Measurements from ENCODE around the gene RAD23B. TPM values are rescaled to one million over a fixed set of nuclear protein-coding genes. Genes with fewer than 3 reads are reported as not detected.

RAD23B gene
- total RNA-seq, 2 donors from 2014 or later = 58.3 to 85.6 TPM

DNA sequence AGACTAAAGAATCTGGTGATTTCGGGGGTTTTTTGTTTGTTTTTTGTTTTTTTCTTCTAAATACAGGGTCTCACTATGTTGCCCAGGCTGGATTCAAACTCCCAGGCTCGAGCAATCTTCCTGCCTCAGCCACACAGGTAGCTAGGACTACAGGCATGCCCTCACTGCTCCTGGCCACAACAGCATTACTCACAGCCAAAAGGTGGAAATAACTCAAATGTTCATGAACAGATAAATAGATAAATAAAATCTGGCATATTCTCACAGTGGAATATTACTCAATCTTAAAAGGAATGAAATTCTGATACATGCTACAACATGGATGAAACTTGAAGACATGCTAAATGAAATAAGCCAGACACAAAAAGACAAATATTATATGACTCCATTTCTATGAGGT lies 19.8 kb upstream of the RAD23B start:
- H3K9me3 ChIP-seq = peaks cover 0 to 6% of the 10 kb centered on the region in 2 donors
- no peak overlapping the region for H3K27ac ChIP-seq
- no peaks in the 10 kb centered on the region for H3K27me3 ChIP-seq
- no peak for DNase-seq (ENCODE audit: low spot score)
- no peaks in the 10 kb centered on the region for H3K36me3 ChIP-seq
- TF ChIP-seq, protein P1, sequence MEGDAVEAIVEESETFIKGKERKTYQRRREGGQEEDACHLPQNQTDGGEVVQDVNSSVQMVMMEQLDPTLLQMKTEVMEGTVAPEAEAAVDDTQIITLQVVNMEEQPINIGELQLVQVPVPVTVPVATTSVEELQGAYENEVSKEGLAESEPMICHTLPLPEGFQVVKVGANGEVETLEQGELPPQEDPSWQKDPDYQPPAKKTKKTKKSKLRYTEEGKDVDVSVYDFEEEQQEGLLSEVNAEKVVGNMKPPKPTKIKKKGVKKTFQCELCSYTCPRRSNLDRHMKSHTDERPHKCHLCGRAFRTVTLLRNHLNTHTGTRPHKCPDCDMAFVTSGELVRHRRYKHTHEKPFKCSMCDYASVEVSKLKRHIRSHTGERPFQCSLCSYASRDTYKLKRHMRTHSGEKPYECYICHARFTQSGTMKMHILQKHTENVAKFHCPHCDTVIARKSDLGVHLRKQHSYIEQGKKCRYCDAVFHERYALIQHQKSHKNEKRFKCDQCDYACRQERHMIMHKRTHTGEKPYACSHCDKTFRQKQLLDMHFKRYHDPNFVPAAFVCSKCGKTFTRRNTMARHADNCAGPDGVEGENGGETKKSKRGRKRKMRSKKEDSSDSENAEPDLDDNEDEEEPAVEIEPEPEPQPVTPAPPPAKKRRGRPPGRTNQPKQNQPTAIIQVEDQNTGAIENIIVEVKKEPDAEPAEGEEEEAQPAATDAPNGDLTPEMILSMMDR (IDR thresholded peaks at IDR 0.05) = no peak
- H3K4me1 ChIP-seq = no peaks in the 10 kb centered on the region
- no peak overlapping the region for H3K4me3 ChIP-seq

DNA sequence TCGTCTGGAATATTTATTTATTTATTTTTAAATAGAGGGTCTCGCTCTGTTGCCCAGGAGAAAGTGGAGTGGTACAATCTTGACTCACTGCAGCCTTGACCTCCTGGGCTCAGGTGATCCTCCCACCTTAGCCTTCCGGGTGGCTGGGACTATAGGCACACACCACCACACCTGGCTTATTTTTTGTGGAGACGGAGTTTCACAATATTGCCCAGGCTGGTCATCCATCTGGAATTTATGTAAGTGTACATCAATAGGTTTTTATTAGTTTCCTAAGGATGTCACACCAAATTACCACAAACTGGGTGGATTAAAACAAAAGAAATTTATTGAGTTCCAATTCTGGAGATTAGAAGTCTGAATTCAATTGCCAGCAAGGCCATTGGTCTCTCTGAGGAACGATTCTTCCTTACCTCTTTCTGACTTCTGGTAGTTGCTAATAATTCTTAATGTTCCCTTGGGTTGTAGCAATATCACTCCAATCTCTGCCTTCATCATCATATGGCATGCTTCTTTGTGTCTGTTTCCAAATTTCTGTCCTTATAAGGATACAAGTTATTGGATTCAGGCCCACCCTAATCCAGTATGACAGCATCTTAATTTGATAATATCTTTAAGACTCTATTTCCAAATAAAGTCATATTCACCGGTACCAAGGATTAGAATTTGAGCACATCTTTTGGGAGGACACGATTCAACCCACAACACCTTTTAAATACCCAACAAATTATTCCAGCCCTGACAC lies 16.3 kb upstream of the RAD23B start:
- Histone ChIP-seq H3K9me3 (peaks cover 0 to 6% of the 10 kb centered on the region in 2 donors), H3K27me3 (no peaks in the 10 kb centered on the region), H3K36me3 (no peaks in the 10 kb centered on the region), H3K27ac (no peak overlapping the region), H3K4me1 (no peaks in the 10 kb centered on the region), H3K4me3 (no peak overlapping the region)
- TF ChIP-seq, protein P1 (IDR thresholded peaks at IDR 0.05) = no peak
- no peak for DNase-seq (ENCODE audit: low spot score)

DNA sequence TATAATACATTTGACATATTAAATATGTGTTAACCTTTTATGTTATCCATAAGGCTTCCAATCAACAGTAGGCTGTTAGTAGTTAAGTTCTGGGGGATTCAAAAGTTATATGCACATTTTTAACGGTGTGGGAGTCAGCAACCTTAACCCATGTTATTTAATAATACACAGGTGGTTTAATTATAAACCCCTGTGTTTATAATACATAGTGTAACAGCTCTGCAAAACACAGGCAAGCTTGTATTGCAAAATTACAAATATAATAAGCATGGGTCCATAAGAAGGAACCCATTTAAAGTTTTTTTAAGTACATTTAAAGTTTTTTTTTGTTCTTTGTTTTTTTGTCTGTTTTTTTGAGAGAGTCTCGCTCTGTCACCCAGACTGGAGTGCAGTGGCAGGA lies 14.5 kb upstream of the RAD23B start:
- no peak for DNase-seq (ENCODE audit: low spot score)
- no peaks in the 10 kb centered on the region for H3K4me1 ChIP-seq
- no peaks in the 10 kb centered on the region for H3K36me3 ChIP-seq
- TF ChIP-seq, protein P1 (IDR thresholded peaks at IDR 0.05) = no peak
- H3K9me3 ChIP-seq = peaks cover 0 to 6% of the 10 kb centered on the region in 2 donors
- no peaks in the 10 kb centered on the region for H3K27me3 ChIP-seq
- no peak overlapping the region for H3K27ac ChIP-seq
- H3K4me3 ChIP-seq = no peak overlapping the region

DNA sequence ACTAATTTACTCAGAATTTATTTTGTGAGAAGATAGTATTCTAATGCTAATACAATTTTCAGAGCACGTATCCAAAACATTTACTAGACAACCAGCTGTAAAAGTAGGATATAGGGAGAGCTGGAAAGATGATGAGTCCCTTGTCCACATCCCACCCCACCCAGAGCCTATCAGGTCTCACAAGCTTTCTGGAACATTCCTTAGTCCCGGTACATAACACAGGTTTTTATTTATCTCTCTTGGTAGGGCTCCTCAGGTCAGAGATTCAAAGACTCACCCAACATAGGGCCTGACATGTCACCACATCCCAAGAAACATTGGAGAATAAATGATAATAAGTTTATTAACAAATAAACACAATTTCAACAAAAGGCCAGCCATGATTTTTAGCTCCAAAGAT lies 13.8 kb upstream of the RAD23B start:
- no peak overlapping the region for H3K4me3 ChIP-seq
- H3K36me3 ChIP-seq = no peaks in the 10 kb centered on the region
- H3K4me1 ChIP-seq = no peaks in the 10 kb centered on the region
- TF ChIP-seq, protein P1 (IDR thresholded peaks at IDR 0.05) = no peak
- no peaks in the 10 kb centered on the region for H3K27me3 ChIP-seq
- peaks cover 0 to 6% of the 10 kb centered on the region in 2 donors for H3K9me3 ChIP-seq
- no peak for DNase-seq (ENCODE audit: low spot score)
- no peak overlapping the region for H3K27ac ChIP-seq

DNA sequence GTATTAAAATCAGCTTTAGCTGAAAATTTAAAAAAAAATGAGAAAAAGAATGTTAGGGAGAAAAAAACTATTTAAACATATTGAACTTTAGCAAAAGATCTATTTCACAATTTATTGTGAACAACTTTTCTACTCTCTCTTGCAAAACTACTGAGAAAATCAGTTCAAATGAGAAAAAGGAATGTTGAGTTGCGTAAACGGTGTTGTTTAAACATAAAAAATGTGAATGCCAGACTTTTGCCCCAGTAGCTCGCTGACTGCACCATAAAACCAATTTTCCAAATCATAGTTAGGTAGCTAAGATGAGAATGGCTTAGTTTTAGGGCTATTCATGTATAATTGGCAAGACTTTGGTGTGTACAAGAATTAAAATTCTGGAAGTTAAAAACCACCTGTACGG lies 13.4 kb upstream of the RAD23B start:
- DNase-seq (ENCODE audit: low spot score) = no peak
- Histone ChIP-seq H3K9me3 (peaks cover 0 to 6% of the 10 kb centered on the region in 2 donors), H3K36me3 (no peaks in the 10 kb centered on the region), H3K27ac (no peak overlapping the region), H3K27me3 (no peaks in the 10 kb centered on the region), H3K4me3 (no peak overlapping the region), H3K4me1 (no peaks in the 10 kb centered on the region)
- TF ChIP-seq, protein P1 (IDR thresholded peaks at IDR 0.05) = no peak

DNA sequence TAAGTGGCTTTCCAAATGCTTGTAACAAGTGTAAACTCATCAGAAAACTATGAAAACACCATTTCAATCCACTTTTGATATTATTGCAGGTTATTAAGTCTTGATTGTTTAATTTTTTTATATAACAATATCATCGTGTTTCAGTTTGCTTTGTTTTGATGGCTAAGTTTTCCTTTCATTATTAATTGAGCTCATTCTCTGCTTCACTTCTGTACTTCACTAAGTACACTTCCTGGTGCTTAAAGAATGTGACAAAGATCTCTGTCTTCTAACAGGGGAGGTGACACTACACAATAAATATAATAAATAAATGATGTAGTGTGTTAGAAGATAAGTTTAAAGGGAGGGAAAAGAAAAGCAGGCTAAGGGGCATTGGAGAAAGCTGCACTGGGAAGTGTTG lies 13.0 kb upstream of the RAD23B start:
- TF ChIP-seq, protein P1 (IDR thresholded peaks at IDR 0.05) = no peak
- Histone ChIP-seq H3K36me3 (no peaks in the 10 kb centered on the region), H3K27ac (no peak overlapping the region), H3K27me3 (no peaks in the 10 kb centered on the region), H3K9me3 (peaks cover 0 to 4% of the 10 kb centered on the region in 2 donors), H3K4me1 (no peaks in the 10 kb centered on the region), H3K4me3 (no peak overlapping the region)
- no peak for DNase-seq (ENCODE audit: low spot score)

Data from right atrium auricular region (tissue), 2 donors.